T47D (cell line): ENCODE measurements around the gene NR5A2.

Experiments
- DNase-seq, 2 experiments: peaks; one replicate each; pipeline versions ENCODE4 v3.0.0 to v3.0.0-alpha.2; 2011 to 2012; ENCODE audit warnings: low read depth in 1 of 2, low spot score in 1 of 2
- JUND ChIP-seq: IDR thresholded peaks from 2 replicates; pipeline ENCODE4 v1.6.1; 2012; ENCODE audit warnings: low read depth
- in situ Hi-C: cut with HindIII; loops from 2 replicates; pipeline ENCODE4 v1.10.0; 2016; ENCODE audit warnings: low sequenced_read_pairs, low pct_unique_long_range_greater_than_20kb

The NR5A2 gene

DNA sequence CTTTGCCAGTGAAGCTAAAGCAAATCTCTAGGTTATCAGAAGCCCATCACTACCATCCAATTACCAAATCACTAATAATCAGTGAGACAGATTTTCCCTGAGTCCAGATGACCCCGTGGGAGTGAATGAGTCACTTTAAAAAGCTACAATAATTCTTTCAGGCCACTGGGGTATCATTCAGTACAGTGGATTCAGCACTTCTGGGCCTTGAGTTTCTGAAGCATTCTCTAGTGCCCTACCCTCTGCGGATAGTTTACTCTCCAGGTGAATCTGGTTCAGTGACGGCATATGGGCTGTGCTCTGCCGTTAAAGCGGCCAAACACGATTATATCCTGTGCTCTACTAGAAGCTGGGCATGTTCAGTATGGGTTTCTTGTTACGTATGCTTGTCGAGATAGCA, 26.1 kb downstream of the NR5A2 start:
- in situ Hi-C loops: no loop called here
- no peak for DNase-seq
- no peak for TF ChIP-seq JUND

DNA sequence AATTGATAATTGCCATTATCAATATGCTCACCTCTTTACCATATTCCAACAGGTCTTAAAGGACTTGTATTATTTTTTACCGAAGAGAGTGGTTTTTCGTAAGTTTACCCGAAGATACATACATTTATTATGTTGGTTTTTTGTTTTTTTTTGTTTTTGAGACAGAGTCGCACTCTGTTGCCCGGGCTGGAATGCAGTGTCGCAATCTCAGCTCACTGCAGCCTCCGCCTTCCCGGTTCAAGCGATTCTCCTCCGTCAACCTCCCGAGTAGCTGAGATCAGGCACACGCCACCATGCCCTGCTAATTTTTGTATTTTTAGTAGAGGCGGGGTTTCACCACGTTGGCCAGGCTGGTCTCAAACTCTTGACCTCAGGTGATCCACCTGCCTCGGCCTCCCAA, 30.8 kb downstream of the NR5A2 start:
- DNase-seq: no peak
- in situ Hi-C loops: no loop called here

DNA sequence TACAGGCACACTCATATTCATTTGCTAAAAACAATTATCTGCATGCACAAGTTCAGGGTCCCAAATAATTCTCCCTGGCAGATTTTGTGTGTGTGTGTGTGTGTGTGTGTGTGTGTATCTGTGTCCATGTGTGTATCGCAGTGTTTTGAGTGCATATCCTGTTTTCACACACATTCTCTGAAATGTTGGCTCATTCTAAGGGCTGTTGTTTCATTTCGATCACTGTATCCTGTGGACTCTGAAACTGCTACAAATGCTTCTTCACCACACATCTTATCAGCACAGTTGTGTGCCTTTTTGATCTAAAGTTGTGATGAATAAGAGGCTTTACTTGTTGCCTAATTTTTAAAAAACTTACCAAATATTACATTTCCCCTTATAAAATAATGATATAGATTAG, 34.6 kb downstream of the NR5A2 start:
- no peak for TF ChIP-seq JUND
- DNase-seq: no peak
- in situ Hi-C loops: no loop called here

More for the DNA sequence above, 30.8 kb downstream of the NR5A2 start:
- TF ChIP-seq JUND: no peak

DNA sequence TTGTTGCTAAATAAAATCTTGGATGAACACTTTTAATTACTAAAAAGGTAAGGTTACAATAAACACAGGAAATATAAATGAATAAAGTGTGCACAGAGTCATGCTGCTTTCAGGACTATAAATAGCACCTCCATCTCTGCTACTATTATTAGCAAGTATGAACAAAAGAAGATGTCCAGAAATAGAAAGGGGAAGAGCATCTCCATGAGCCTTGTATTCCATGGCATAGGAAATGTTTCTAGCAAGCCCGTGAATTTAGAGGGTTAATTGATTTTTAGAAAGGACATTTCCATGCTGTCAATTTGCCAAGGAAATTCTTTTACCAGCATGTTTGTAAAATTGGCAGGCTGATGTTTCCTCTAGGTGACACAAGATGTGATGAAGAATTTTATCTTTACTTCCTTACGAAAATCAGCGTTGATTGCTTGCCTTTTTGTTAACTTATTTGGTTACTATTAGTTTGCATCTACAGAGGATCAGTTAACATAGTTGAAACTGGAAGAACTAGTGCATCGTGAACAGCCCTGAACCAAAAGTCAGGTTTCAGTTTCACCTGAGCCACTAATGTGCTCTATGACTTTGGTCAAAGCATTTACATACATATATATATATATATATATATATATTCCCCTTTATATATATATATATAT, 45.3 kb downstream of the NR5A2 start:
- DNase-seq: peak in 1 of 2 experiments; percentile 26
- TF ChIP-seq JUND: no peak
- in situ Hi-C loops: no loop called here

DNA sequence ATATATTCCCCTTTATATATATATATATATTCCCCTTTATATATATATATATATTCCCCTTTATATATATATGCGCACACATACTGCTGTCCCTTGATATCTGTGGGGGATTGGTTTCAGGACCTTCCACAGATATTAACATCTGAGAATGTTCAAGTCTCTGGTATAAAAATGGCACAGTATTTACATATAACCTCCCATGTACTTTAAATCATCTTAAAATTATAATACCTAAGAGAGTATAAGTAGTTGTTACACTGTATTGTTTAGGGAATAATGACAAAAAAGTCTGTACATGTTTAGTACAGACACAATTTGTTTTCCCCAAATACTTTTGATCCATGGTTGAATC, 45.8 kb downstream of the NR5A2 start:
- DNase-seq: no peak
- in situ Hi-C loops: no loop called here
- TF ChIP-seq JUND: no peak

DNA sequence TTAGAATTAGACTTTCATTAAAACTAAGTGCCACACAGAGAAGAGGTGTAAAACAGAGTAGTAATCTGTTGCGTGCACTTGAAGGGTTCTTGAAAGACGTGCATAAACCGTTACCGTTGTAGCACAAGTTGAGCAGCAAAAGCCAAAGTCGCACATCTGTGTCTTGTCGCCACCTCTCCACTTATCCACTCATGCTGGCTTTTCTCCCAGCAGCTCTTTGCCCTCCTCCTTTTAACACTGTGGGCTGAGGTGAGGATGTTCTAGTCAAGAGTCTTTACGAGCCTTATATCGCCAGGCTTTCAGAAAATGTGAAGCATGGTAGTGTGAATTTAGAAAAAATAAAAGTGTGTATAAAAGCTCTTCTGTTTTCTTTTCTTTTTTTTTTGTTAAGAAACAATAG, 48.0 kb downstream of the NR5A2 start:
- in situ Hi-C loops: no loop called here
- TF ChIP-seq JUND: no peak
- DNase-seq: peak in 1 of 2 experiments; percentile 15

DNA sequence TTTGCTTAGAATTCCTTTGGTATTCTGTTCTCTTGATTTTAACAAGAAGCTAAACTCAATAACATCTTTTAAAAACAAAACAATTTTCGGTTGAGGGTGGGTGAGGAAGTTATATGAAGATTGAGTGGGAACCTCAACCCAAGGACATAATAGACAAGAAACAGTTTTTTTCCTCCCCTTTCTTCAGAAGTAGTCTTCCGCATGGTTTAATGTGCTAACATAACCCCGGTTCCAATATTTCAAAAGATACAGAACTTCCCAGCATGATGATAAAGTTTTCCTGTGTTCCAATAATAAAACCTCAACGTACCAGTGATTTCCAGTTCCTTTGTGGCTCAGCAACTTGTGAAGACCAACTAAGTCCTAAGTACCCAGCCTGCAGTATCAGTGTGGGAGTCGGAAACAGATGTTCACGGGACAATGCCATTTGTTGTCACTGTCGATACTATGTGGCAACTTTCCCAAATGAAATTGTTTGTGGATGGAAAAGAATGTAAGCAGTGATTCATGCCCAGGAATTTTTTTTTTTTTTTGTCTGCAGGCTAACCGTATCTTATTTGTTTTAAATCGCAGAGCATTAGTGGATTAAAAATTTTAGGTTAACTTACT, 48.5 kb downstream of the NR5A2 start:
- DNase-seq: peak in 1 of 2 experiments; percentile 68
- TF ChIP-seq JUND: no peak
- in situ Hi-C loops: no loop called here

DNA sequence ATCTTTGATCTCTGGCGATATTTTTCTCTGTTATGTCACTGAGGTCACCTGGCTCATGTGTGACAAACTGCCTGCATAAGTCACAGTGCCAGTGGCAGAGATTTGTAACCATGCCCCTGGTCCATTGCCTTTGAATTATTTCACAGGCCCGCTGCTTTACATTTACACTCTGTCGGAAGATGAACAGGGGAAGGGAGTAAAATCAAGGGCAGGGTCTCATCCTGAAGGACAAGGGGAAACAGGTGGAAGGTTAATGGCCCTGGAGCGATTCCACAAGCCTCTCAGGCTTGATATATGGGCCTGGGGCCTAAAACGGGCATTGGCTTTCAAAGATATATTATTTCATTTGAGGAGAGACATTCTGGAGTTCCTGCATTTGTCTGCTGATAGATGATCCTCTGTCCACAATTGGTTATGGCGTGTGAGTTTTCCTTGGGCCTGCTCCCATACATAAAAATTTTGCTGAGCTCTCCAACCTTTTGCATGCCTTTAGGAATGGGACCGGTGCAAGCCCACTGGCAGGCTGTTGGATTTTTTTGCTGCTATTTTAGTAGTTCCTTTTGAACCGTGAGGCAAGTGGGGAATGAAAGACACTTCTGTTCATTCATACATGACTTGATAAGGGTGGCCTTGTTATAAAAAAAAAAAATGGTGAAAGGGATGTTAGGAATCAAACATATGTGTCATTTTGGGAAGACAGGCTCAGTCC, 51.9 kb downstream of the NR5A2 start:
- in situ Hi-C loops: no loop called here
- no peak for DNase-seq
- no peak for TF ChIP-seq JUND

DNA sequence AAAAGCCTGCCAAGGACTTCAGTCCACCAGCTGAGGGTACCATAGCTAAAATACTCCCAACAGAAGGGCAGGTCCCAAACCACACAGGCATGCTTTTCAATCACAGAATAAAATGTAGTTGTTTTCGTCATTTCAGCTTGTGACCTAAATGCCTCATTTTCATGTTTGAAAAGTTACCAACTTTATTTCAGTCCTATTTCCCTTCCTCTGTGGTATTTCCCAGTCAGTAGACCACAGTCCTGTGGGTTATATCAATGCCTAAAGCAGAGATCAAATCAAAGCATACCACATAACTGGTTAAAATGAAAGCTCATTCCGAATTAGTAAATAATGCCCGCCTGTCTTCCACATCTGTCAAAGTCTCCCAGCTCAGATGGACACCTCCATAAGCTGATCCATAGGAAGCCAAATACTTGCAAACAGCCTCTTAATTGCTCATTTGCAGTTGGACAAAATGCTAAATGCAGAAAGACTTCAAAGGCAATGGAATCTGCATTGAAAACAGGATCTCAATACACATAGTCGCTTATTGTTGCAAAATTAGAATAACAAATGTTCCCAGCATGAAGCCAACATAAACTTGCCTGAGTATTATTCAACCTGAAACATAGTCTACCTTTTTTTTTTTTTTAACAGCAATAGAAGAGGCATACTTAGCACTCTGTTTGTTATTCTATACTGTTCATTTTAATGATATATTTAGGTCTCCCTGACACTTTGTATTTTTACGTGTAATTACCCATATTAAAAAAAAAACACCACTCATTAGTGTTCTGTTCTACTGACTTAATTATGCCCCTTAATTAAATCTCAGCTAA, 53.9 kb downstream of the NR5A2 start:
- in situ Hi-C loops: no loop called here
- no peak for DNase-seq
- TF ChIP-seq JUND: no peak

DNA sequence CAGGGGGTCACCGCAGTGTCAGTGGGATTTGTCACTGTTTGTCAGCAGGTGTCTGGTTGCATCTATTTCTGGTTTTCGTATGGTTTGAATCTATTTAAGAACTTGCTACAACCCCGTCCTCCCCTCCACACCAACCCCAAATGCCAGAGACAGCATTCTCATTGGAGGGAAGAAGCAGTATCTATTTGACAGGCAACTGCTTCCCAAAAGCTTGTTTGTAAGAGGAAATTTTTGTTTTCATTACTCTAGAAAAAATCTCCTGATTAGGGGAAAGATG, 54.4 kb downstream of the NR5A2 start:
- TF ChIP-seq JUND: no peak
- no peak for DNase-seq
- in situ Hi-C loops: no loop called here

DNA sequence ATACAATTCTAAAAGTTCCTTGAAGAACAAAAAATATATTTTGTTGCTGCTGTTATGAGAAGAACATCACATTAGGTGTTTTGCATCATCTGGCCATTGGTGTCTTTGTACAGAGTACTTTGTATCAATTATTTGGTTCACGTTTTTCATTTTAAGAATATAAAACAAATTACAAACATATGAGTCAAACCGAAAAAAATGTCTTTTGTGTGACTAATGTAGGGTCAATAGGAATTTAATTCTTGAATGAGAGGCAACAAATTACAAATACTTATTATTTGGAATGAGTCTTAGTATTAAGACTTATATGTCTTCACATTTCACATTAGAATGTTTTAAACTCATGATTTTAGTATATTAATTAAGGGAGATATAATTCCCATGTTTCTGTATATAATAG, 54.8 kb downstream of the NR5A2 start:
- no peak for TF ChIP-seq JUND
- in situ Hi-C loops: no loop called here

DNA sequence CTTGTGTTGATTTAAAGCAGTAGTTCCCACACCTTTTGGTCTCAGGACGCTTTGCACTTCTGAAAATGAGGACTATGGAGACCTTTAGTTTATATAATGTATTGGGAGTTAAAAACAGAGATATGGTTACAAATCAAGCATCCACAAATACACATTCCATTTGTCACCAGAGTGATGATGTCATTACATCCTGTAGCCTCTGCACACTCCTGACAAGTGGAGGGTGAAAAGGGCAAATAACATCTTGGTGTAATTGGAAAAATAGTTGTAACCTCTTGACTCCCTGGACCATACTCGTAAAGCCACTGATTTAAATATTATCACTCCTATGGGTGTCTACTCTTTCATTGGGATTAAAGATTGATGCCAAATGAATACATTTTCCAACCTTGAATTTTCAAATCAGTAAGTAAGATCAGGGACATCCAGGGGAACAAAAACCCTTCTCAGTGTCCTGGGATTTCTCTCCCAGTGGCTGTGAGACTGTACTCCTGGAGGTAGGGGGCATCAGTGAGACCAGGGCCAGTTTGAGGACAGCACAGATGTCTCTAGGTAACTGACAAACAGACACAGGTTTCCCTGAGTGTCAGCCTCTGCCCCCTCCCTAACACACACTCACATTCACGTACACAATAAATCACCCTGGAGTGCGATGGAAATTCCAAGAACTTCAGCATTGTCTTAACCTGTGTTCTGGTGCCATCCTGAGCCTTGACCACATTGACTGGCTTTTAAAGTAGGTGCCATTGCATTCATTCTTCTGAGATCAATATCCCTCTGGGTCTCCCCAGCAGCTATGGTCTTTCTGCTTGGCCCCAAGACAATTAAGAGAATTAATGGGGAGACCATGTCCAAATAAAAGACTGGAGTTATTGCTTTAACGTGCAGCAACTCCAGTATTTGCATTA, 63.0 kb downstream of the NR5A2 start:
- in situ Hi-C loops: no loop called here
- DNase-seq: peak in 1 of 2 experiments; percentile 63
- TF ChIP-seq JUND: no peak

More for the DNA sequence above, 54.8 kb downstream of the NR5A2 start:
- no peak for DNase-seq
